Kidney epithelial cell (primary cell): ENCODE measurements around the gene LRRC2. TPM values are rescaled to one million over a fixed set of nuclear protein-coding genes. Genes with fewer than 3 reads are reported as not detected.
"Not testable (repeated sequence)": the region's sequence is repeated elsewhere in the genome, so short reads cannot be mapped to it uniquely, and the experiment has no call there.

Experiments
- DNase-seq: peaks from one replicate; pipeline ENCODE4 v3.0.0-alpha.2; 2010; ENCODE audit warnings: low read depth
- H3K27me3 ChIP-seq: 2 replicates; pipeline ENCODE4 v1.6.0; 2011; ENCODE audit warnings: low read length; ENCODE audit not compliant: control insufficient read depth, insufficient read depth
- H3K36me3 ChIP-seq: 2 replicates; pipeline ENCODE4 v1.5.1; 2011; ENCODE audit warnings: low read length; ENCODE audit not compliant: control insufficient read depth, insufficient read depth
- H3K4me3 ChIP-seq: 2 replicates; pipeline ENCODE4 v1.5.1; 2011; ENCODE audit warnings: low read depth, mild to moderate bottlenecking, control low read depth, low read length
- total RNA-seq: library from RNA; depleted of rRNA; stranded (reverse); fragments of >200 nt; gene quantifications from 2 replicates; pipeline ENCODE4 v1.2.3, GENCODE V29; 2015
- TF ChIP-seq, protein P1 (sequence below): IDR thresholded peaks from 2 replicates; pipeline ENCODE4 v1.5.1; 2011; ENCODE audit warnings: mild to moderate bottlenecking, moderate library complexity, low read length, control low read depth, inconsistent platforms; ENCODE audit not compliant: insufficient read depth, poor library complexity, severe bottlenecking

Gene LRRC2
- total RNA-seq, 1 donor from 2014 or later: 0.29 TPM

GRCh38 chr3:46539443-46540005 lies 26.6 kb downstream of the LRRC2 start:
- Histone ChIP-seq H3K27me3 (no peaks in the 10 kb centered on the region), H3K36me3 (no peaks in the 10 kb centered on the region), H3K4me3 (no peak overlapping the region)
- no peak for DNase-seq
- TF ChIP-seq, protein P1, sequence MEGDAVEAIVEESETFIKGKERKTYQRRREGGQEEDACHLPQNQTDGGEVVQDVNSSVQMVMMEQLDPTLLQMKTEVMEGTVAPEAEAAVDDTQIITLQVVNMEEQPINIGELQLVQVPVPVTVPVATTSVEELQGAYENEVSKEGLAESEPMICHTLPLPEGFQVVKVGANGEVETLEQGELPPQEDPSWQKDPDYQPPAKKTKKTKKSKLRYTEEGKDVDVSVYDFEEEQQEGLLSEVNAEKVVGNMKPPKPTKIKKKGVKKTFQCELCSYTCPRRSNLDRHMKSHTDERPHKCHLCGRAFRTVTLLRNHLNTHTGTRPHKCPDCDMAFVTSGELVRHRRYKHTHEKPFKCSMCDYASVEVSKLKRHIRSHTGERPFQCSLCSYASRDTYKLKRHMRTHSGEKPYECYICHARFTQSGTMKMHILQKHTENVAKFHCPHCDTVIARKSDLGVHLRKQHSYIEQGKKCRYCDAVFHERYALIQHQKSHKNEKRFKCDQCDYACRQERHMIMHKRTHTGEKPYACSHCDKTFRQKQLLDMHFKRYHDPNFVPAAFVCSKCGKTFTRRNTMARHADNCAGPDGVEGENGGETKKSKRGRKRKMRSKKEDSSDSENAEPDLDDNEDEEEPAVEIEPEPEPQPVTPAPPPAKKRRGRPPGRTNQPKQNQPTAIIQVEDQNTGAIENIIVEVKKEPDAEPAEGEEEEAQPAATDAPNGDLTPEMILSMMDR: no peak

DNA sequence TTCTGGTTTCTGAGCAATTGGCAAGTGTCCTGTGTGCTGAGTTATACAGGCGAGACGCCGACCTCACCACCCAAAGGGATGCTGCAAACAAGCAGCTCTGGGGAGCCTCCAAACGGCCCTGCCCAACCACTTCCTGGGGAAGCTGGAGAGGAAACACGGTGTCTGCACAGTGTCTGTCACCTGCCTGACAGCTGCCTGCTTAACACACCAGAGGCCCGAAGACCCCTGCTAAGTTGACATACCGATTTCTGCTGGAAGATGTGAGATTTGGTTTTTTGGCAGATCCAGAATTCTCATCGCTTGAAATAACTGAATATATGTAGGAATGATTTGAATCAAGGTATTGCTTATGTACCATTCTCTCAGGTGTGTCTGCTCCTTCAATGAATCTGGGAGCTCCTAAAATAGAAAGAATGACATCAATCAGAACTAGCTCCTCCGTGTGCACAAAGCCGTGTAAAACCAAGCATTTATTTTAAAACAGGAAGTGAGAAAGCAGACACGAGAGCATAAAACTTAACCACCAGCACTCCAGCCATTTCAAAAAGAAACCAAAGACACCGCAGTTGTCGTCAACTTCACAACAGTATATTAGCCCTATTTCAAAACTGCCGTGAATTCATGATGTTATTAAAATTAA lies 27.2 kb downstream of the LRRC2 start:
- no peak for DNase-seq
- Histone ChIP-seq H3K4me3 (no peak overlapping the region), H3K27me3 (no peaks in the 10 kb centered on the region), H3K36me3 (no peaks in the 10 kb centered on the region)
- TF ChIP-seq, protein P1: no peak

- H3K27me3 ChIP-seq, H3K36me3 ChIP-seq, DNase-seq, H3K4me3 ChIP-seq: not testable (repeated sequence)
These were observed 27.7 kb downstream of the LRRC2 start for GRCh38 chr3:46538425-46538802.

DNA sequence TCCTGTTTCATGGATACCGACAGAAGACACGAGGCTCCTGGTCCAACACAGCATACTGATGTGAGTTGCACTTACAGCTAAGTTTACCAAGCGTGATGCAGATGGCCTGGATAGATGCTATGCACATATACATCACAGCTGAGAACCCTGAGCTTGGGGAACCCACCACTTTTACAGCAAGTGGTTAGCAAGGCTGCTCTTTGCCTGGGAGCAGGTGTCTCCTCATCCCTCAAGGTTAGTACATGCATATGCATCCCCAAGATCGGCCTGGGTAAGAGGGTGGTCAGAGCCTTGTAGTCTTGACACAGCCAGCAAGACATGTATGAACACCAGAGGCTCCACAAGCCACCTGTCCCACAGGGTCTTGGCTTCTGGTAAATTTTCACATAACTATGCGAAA lies 28.3 kb downstream of the LRRC2 start:
- H3K4me3 ChIP-seq: no peak overlapping the region
- no peaks in the 10 kb centered on the region for H3K27me3 ChIP-seq
- DNase-seq: no peak
- no peaks in the 10 kb centered on the region for H3K36me3 ChIP-seq
- TF ChIP-seq, protein P1: no peak

DNA sequence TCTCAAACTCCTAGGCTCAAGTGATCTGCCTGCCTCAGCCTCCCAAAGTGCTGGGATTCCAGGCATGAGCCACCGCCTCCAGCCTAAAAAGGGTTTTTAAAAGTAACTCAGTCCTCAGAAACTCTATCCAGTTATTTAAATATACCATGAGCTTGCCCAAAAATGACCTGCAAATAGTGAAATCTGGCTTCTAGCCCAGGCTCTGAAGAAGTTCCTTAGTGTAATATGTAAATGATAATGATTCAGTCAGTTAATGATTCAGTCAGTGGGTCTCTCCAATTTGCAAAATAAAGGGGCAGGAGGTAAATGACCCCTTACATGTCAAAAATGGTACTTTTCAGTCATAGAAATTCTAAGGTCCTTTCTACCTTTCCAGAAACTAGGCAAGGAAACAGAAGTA lies 28.8 kb downstream of the LRRC2 start:
- no peaks in the 10 kb centered on the region for H3K27me3 ChIP-seq
- DNase-seq: no peak
- no peak overlapping the region for H3K4me3 ChIP-seq
- TF ChIP-seq, protein P1: no peak
- no peaks in the 10 kb centered on the region for H3K36me3 ChIP-seq

GRCh38 chr3:46536758-46537157 lies 29.3 kb downstream of the LRRC2 start:
- TF ChIP-seq, protein P1: no peak
- Histone ChIP-seq H3K36me3 (no peaks in the 10 kb centered on the region), H3K27me3 (no peaks in the 10 kb centered on the region), H3K4me3 (no peak overlapping the region)
- no peak for DNase-seq
